ENCODE data around the gene MAT2B.

The MAT2B gene

DNA sequence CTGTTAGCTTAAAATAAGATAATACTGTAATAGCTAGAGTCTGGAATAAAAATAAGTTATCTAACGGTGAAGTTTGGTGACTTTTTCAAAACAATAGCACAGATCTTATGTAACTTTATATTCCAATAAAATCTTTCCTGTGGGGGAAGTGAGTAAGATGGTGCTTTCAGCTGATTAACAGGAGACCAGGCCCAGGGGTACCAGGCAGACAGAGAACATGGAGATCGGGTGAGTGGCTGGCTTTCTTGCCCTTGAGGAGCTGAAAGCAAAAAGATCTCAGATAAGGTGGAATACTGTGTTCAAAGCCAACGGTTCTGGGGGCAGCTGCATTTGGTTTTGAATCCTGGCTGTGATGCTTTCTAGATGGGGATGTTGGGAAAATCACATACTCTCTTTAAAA is 61.3 kb downstream of the MAT2B start (continued):
- TF ChIP-seq, protein P1, sequence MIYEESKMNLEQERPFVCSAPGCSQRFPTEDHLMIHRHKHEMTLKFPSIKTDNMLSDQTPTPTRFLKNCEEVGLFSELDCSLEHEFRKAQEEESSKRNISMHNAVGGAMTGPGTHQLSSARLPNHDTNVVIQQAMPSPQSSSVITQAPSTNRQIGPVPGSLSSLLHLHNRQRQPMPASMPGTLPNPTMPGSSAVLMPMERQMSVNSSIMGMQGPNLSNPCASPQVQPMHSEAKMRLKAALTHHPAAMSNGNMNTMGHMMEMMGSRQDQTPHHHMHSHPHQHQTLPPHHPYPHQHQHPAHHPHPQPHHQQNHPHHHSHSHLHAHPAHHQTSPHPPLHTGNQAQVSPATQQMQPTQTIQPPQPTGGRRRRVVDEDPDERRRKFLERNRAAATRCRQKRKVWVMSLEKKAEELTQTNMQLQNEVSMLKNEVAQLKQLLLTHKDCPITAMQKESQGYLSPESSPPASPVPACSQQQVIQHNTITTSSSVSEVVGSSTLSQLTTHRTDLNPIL (CRISPR knock-in tag; IDR thresholded peaks at IDR 0.05; ENCODE audit: low read depth), result no peak
- TF ChIP-seq ZNF565 (CRISPR knock-in tag; conservative IDR thresholded peaks at IDR 0.05; ENCODE audit: low read depth), result no peak
- no peak for TF ChIP-seq ESRRG (CRISPR knock-in tag; IDR thresholded peaks at IDR 0.05)

DNA sequence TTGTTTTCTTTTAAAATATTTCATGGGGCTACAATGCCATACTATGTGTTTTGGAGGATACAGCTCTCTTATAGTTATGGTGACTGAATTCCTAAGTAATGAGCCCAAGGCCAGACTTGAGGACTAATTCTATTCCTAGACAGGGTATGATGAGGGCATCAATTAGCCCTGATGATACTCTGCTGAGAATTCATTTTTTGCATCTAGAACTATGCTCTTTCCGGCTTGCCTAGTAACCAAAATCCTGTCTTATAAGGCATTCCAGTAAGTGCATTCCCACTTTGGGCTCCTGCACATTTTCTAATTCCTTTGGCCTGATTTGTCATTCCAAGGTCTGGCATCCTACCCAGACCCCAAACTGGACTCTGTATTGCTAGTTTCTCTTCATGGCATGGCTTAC is 62.4 kb downstream of the MAT2B start:
- ATAC-seq, result no peak; the same call in 1 of the 3 replicates
- TF ChIP-seq ISL1 (CRISPR knock-in tag; IDR thresholded peaks at IDR 0.05) (no peak), ZNF70 (CRISPR knock-in tag; IDR thresholded peaks at IDR 0.05) (no peak), ZNF565 (CRISPR knock-in tag; conservative IDR thresholded peaks at IDR 0.05; ENCODE audit: low read depth) (no peak), ZC3H10 (CRISPR knock-in tag; IDR thresholded peaks at IDR 0.05) (no peak), ESRRG (CRISPR knock-in tag; IDR thresholded peaks at IDR 0.05) (no peak), TCF4 (CRISPR knock-in tag; IDR thresholded peaks at IDR 0.05; ENCODE audit: borderline replicate concordance) (no peak), OSR1 (CRISPR knock-in tag; IDR thresholded peaks at IDR 0.05) (no peak), ZFP30 (CRISPR knock-in tag; IDR thresholded peaks at IDR 0.05) (no peak), SNAI2 (CRISPR knock-in tag; IDR thresholded peaks at IDR 0.05) (no peak), GLIS3 (CRISPR knock-in tag; IDR thresholded peaks at IDR 0.05) (no peak), ZNF8 (CRISPR knock-in tag; IDR thresholded peaks at IDR 0.05) (no peak), TOX (CRISPR knock-in tag; IDR thresholded peaks at IDR 0.05; ENCODE audit: borderline replicate concordance) (no peak), CSDC2 (CRISPR knock-in tag; IDR thresholded peaks at IDR 0.05) (no peak), RARB (CRISPR knock-in tag; IDR thresholded peaks at IDR 0.05) (no peak), ARNTL (CRISPR knock-in tag; IDR thresholded peaks at IDR 0.05; ENCODE audit: borderline replicate concordance, low read depth) (no peak)
- TF ChIP-seq, protein P2, sequence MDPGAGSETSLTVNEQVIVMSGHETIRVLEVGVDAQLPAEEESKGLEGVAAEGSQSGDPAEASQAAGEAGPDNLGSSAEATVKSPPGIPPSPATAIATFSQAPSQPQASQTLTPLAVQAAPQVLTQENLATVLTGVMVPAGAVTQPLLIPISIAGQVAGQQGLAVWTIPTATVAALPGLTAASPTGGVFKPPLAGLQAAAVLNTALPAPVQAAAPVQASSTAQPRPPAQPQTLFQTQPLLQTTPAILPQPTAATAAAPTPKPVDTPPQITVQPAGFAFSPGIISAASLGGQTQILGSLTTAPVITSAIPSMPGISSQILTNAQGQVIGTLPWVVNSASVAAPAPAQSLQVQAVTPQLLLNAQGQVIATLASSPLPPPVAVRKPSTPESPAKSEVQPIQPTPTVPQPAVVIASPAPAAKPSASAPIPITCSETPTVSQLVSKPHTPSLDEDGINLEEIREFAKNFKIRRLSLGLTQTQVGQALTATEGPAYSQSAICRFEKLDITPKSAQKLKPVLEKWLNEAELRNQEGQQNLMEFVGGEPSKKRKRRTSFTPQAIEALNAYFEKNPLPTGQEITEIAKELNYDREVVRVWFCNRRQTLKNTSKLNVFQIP (CRISPR knock-in tag; IDR thresholded peaks at IDR 0.05; ENCODE audit: borderline replicate concordance, low read depth), result no peak
- TF ChIP-seq, protein P3, sequence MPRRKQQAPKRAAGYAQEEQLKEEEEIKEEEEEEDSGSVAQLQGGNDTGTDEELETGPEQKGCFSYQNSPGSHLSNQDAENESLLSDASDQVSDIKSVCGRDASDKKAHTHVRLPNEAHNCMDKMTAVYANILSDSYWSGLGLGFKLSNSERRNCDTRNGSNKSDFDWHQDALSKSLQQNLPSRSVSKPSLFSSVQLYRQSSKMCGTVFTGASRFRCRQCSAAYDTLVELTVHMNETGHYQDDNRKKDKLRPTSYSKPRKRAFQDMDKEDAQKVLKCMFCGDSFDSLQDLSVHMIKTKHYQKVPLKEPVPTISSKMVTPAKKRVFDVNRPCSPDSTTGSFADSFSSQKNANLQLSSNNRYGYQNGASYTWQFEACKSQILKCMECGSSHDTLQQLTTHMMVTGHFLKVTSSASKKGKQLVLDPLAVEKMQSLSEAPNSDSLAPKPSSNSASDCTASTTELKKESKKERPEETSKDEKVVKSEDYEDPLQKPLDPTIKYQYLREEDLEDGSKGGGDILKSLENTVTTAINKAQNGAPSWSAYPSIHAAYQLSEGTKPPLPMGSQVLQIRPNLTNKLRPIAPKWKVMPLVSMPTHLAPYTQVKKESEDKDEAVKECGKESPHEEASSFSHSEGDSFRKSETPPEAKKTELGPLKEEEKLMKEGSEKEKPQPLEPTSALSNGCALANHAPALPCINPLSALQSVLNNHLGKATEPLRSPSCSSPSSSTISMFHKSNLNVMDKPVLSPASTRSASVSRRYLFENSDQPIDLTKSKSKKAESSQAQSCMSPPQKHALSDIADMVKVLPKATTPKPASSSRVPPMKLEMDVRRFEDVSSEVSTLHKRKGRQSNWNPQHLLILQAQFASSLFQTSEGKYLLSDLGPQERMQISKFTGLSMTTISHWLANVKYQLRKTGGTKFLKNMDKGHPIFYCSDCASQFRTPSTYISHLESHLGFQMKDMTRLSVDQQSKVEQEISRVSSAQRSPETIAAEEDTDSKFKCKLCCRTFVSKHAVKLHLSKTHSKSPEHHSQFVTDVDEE (CRISPR knock-in tag; IDR thresholded peaks at IDR 0.05), result no peak
- TF ChIP-seq, protein P4, sequence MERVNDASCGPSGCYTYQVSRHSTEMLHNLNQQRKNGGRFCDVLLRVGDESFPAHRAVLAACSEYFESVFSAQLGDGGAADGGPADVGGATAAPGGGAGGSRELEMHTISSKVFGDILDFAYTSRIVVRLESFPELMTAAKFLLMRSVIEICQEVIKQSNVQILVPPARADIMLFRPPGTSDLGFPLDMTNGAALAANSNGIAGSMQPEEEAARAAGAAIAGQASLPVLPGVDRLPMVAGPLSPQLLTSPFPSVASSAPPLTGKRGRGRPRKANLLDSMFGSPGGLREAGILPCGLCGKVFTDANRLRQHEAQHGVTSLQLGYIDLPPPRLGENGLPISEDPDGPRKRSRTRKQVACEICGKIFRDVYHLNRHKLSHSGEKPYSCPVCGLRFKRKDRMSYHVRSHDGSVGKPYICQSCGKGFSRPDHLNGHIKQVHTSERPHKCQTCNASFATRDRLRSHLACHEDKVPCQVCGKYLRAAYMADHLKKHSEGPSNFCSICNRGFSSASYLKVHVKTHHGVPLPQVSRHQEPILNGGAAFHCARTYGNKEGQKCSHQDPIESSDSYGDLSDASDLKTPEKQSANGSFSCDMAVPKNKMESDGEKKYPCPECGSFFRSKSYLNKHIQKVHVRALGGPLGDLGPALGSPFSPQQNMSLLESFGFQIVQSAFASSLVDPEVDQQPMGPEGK (CRISPR knock-in tag; IDR thresholded peaks at IDR 0.05; ENCODE audit: borderline replicate concordance), result no peak
- TF ChIP-seq, protein P1 (CRISPR knock-in tag; IDR thresholded peaks at IDR 0.05; ENCODE audit: low read depth), result no peak

Data from SK-N-SH treated with all-trans-retinoic acid at 6 μM for 48 hours (cell line).